Measurements from ENCODE around the gene PDLIM5. TPM values are rescaled to one million over a fixed set of nuclear protein-coding genes. Genes with fewer than 3 reads are reported as not detected.
"Not testable (repeated sequence)": the region's sequence is repeated elsewhere in the genome, so short reads cannot be mapped to it uniquely, and the experiment has no call there.

PDLIM5 gene
- total RNA-seq, 1 donor from 2014 or later: 83.5 TPM

GRCh38 chr4:94650690-94651089 lies 198.9 kb downstream of the PDLIM5 start:
- H3K36me3 Mint-ChIP-seq (ENCODE audit: low read depth, unreplicated experiment): peaks cover 15% of the 10 kb centered on the region
- TF ChIP-seq, protein P1, sequence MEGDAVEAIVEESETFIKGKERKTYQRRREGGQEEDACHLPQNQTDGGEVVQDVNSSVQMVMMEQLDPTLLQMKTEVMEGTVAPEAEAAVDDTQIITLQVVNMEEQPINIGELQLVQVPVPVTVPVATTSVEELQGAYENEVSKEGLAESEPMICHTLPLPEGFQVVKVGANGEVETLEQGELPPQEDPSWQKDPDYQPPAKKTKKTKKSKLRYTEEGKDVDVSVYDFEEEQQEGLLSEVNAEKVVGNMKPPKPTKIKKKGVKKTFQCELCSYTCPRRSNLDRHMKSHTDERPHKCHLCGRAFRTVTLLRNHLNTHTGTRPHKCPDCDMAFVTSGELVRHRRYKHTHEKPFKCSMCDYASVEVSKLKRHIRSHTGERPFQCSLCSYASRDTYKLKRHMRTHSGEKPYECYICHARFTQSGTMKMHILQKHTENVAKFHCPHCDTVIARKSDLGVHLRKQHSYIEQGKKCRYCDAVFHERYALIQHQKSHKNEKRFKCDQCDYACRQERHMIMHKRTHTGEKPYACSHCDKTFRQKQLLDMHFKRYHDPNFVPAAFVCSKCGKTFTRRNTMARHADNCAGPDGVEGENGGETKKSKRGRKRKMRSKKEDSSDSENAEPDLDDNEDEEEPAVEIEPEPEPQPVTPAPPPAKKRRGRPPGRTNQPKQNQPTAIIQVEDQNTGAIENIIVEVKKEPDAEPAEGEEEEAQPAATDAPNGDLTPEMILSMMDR (IDR thresholded peaks at IDR 0.05; ENCODE audit: unreplicated experiment): no peak
- no peaks in the 10 kb centered on the region for H3K27me3 Mint-ChIP-seq (ENCODE audit: unreplicated experiment)
- no peak overlapping the region for H3K4me3 Mint-ChIP-seq (ENCODE audit: unreplicated experiment)
- H3K9me3 Mint-ChIP-seq (ENCODE audit: unreplicated experiment): no peaks in the 10 kb centered on the region
- no peak for DNase-seq (ENCODE audit: low spot score)
- H3K27ac Mint-ChIP-seq (ENCODE audit: unreplicated experiment): no peak overlapping the region
- peaks cover 10% of the 10 kb centered on the region for H3K4me1 Mint-ChIP-seq (ENCODE audit: unreplicated experiment)

GRCh38 chr4:94653095-94653649 lies 201.4 kb downstream of the PDLIM5 start:
- no peak overlapping the region for H3K27ac Mint-ChIP-seq (ENCODE audit: unreplicated experiment)
- H3K4me3 Mint-ChIP-seq (ENCODE audit: unreplicated experiment): no peak overlapping the region
- H3K36me3 Mint-ChIP-seq (ENCODE audit: low read depth, unreplicated experiment): peaks cover 12% of the 10 kb centered on the region
- H3K27me3 Mint-ChIP-seq (ENCODE audit: unreplicated experiment): no peaks in the 10 kb centered on the region
- TF ChIP-seq, protein P1 (IDR thresholded peaks at IDR 0.05; ENCODE audit: unreplicated experiment): no peak
- no peaks in the 10 kb centered on the region for H3K9me3 Mint-ChIP-seq (ENCODE audit: unreplicated experiment)
- no peak for DNase-seq (ENCODE audit: low spot score)
- peaks cover 13% of the 10 kb centered on the region for H3K4me1 Mint-ChIP-seq (ENCODE audit: unreplicated experiment)

DNA sequence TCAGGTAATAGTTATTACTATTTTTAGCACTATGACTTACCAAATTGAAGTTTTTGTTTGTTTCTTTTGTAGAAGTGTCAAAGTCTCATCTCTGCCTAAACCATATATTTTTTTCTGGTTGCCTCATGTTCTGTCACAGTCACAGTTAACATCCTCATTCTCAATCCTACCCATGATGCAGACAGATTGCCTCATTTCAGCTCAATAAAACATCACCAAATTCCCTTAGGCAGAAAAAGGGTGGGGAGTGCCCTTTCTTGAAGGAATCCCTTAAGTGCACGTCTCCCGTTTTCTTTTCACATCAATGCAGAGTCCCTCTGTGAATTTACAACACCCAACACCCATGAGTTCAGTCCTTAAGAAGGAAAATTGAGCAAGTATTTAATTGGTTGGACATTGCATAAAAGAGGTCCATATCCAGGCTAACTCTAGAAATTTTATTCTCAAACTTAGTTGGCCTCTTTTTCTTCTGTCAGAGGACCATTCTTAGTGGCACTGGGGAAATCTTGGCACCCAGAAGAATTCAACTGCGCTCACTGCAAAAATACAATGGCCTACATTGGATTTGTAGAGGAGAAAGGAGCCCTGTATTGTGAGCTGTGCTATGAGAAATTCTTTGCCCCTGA lies 202.4 kb downstream of the PDLIM5 start:
- Mint-ChIP-seq H3K36me3 (ENCODE audit: low read depth, unreplicated experiment) (peaks cover 15% of the 10 kb centered on the region), H3K9me3 (ENCODE audit: unreplicated experiment) (no peaks in the 10 kb centered on the region), H3K27me3 (ENCODE audit: unreplicated experiment) (no peaks in the 10 kb centered on the region), H3K27ac (ENCODE audit: unreplicated experiment) (no peak overlapping the region), H3K4me3 (ENCODE audit: unreplicated experiment) (no peak overlapping the region), H3K4me1 (ENCODE audit: unreplicated experiment) (peaks cover 10% of the 10 kb centered on the region)
- no peak for DNase-seq (ENCODE audit: low spot score)
- TF ChIP-seq, protein P1 (IDR thresholded peaks at IDR 0.05; ENCODE audit: unreplicated experiment): no peak

- Mint-ChIP-seq H3K36me3 (ENCODE audit: low read depth, unreplicated experiment) (peaks cover 14% of the 10 kb centered on the region), H3K9me3 (ENCODE audit: unreplicated experiment) (no peaks in the 10 kb centered on the region), H3K27ac (ENCODE audit: unreplicated experiment) (no peak overlapping the region), H3K27me3 (ENCODE audit: unreplicated experiment) (no peaks in the 10 kb centered on the region), H3K4me3 (ENCODE audit: unreplicated experiment) (no peak overlapping the region), H3K4me1 (ENCODE audit: unreplicated experiment) (peaks cover 6% of the 10 kb centered on the region)
- no peak for DNase-seq (ENCODE audit: low spot score)
- TF ChIP-seq, protein P1 (IDR thresholded peaks at IDR 0.05; ENCODE audit: unreplicated experiment): no peak
Observed at GRCh38 chr4:94654714-94655113, 203.0 kb downstream of the PDLIM5 start.

- Mint-ChIP-seq H3K4me1 (ENCODE audit: unreplicated experiment) (peaks cover 3% of the 10 kb centered on the region), H3K4me3 (ENCODE audit: unreplicated experiment) (no peak overlapping the region), H3K9me3 (ENCODE audit: unreplicated experiment) (no peaks in the 10 kb centered on the region), H3K27me3 (ENCODE audit: unreplicated experiment) (peaks cover 1% of the 10 kb centered on the region), H3K27ac (ENCODE audit: unreplicated experiment) (no peak overlapping the region), H3K36me3 (ENCODE audit: low read depth, unreplicated experiment) (peaks cover 26% of the 10 kb centered on the region)
- TF ChIP-seq, protein P1 (IDR thresholded peaks at IDR 0.05; ENCODE audit: unreplicated experiment): no peak
- no peak for DNase-seq (ENCODE audit: low spot score)
Observed at GRCh38 chr4:94660614-94661013, 208.9 kb downstream of the PDLIM5 start.

DNA sequence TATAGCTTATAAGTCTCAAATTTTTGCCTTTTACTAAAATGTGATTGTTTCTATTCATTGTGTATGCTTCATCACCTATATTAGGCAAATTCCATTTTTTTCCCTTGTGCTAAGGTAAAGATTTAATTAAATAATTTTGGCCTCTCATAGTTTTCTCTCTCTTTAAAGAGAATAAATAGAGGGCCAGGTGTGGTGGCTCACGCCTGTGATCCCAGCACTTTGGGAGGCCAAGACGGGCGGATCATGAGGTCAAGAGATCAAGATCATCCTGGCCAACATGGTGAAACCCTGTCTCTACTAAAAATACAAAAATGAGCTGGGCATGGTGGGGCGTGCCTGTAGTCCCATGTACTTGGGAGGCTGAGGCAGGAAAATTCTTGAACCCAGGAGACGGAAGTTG lies 213.3 kb downstream of the PDLIM5 start:
- H3K36me3 Mint-ChIP-seq (ENCODE audit: low read depth, unreplicated experiment): peaks cover 11% of the 10 kb centered on the region
- not testable (repeated sequence) for H3K9me3 Mint-ChIP-seq (ENCODE audit: unreplicated experiment); H3K4me1 Mint-ChIP-seq (ENCODE audit: unreplicated experiment); H3K27ac Mint-ChIP-seq (ENCODE audit: unreplicated experiment); DNase-seq (ENCODE audit: low spot score); H3K4me3 Mint-ChIP-seq (ENCODE audit: unreplicated experiment); H3K27me3 Mint-ChIP-seq (ENCODE audit: unreplicated experiment)
